ENCODE results near the gene ARSA.

ARSA gene

DNA sequence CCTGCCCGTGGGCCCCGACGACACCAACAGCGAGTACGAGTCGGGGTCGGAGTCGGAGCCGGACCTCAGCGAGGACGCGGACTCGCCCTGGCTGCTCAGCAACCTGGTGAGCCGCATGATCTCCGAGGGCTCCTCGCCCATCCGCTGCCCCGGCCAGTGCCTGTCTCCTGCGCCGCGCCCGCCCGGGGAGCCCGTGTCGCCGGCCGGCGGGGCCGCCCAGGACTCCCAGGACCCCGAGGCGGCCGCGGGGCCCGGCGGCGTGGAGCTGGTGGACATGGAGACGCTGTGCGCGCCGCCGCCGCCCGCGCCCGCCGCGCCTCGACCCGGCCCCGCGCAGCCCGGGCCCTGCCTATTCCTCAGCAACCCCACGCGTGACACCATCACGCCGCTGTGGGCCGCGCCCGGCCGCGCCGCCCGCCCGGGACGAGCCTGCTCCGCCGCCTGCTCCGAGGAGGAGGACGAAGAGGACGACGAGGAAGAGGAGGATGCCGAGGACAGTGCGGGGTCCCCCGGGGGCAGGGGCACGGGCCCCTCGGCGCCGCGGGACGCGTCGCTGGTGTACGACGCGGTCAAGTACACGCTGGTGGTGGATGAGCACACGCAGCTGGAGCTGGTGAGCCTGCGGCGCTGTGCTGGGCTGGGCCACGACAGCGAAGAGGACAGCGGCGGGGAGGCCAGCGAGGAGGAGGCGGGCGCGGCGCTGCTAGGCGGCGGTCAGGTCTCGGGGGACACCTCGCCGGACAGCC lies 23.5 kb downstream of the ARSA start:
- Histone ChIP-seq H3K4me3 (ENCODE audit: low read length) (no peak overlapping the region), H3K9me3 (ENCODE audit: control insufficient read depth, insufficient read depth, low read length) (no peaks in the 10 kb centered on the region), H4K20me1 (ENCODE audit: control insufficient read depth, insufficient read depth, low read depth, low read length) (no peaks in the 10 kb centered on the region), H3K79me2 (ENCODE audit: control insufficient read depth, low read length) (no peaks in the 10 kb centered on the region), H3K36me3 (ENCODE audit: control insufficient read depth, low read length) (no peaks in the 10 kb centered on the region), H3K27ac (ENCODE audit: low read depth, low read length) (no peak overlapping the region), H3K4me1 (ENCODE audit: control insufficient read depth, low read length) (peaks cover 7% of the 10 kb centered on the region), H3K4me2 (ENCODE audit: low read length) (no peak overlapping the region), H3K9me2 (replicated peaks; ENCODE audit: control insufficient read depth, low read length) (no peaks in the 10 kb centered on the region), H3F3A (ENCODE audit: control insufficient read depth, insufficient read depth) (0 out of 2 replicates have a peak, but pooled peaks cover 6% of the 10 kb centered on the region), H3K27me3 (ENCODE audit: control insufficient read depth, low read length) (peaks cover 45% of the 10 kb centered on the region)
- no peak for TF ChIP-seq EZH2phosphoT487 (IDR thresholded peaks at IDR 0.05; ENCODE audit: borderline replicate concordance, low read length)
- TF ChIP-seq, protein P1, sequence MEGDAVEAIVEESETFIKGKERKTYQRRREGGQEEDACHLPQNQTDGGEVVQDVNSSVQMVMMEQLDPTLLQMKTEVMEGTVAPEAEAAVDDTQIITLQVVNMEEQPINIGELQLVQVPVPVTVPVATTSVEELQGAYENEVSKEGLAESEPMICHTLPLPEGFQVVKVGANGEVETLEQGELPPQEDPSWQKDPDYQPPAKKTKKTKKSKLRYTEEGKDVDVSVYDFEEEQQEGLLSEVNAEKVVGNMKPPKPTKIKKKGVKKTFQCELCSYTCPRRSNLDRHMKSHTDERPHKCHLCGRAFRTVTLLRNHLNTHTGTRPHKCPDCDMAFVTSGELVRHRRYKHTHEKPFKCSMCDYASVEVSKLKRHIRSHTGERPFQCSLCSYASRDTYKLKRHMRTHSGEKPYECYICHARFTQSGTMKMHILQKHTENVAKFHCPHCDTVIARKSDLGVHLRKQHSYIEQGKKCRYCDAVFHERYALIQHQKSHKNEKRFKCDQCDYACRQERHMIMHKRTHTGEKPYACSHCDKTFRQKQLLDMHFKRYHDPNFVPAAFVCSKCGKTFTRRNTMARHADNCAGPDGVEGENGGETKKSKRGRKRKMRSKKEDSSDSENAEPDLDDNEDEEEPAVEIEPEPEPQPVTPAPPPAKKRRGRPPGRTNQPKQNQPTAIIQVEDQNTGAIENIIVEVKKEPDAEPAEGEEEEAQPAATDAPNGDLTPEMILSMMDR (IDR thresholded peaks at IDR 0.05; ENCODE audit: low read depth, low read length, poor library complexity, severe bottlenecking) = no peak

DNA sequence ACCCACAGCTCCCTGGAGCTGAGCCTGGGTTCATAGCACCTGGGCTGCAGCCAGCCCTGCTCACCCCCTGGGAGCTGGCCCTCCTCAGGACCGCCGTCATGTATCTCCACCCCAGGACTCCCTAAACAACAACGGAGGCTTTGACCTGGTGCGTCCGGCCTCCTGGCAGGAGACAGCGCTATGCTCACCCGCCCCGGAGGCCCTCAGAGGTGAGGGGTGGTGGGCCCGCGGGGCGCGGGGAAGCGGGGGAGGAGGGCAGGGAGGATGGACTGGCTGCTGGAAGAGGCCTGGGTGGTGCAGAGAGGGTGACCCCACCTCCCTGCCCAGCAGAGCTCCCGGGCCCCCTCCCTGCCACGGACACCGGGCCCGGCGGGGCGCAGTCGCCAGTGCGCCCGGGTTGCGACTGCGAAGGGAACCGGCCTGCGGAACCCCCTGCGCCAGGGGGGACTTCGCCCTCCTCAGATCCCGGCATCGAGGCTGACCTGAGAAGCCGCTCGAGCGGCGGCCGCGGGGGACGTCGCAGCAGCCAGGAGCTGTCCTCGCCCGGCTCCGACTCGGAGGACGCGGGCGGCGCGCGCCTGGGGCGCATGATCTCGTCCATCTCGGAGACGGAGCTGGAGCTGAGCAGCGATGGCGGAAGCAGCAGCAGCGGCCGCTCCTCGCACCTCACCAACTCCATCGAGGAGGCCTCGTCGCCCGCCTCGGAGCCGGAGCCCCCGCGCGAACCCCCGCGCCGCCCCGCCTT lies 24.3 kb downstream of the ARSA start:
- H3K36me3 ChIP-seq (ENCODE audit: control insufficient read depth, low read length) = no peaks in the 10 kb centered on the region
- H3K9me2 ChIP-seq (replicated peaks; ENCODE audit: control insufficient read depth, low read length) = no peaks in the 10 kb centered on the region
- H3K4me1 ChIP-seq (ENCODE audit: control insufficient read depth, low read length) = peaks cover 7% of the 10 kb centered on the region
- TF ChIP-seq EZH2phosphoT487 (IDR thresholded peaks at IDR 0.05; ENCODE audit: borderline replicate concordance, low read length) = no peak
- TF ChIP-seq, protein P1 (IDR thresholded peaks at IDR 0.05; ENCODE audit: low read depth, low read length, poor library complexity, severe bottlenecking) = no peak
- 0 out of 2 replicates have a peak, but pooled peaks cover 6% of the 10 kb centered on the region for H3F3A ChIP-seq (ENCODE audit: control insufficient read depth, insufficient read depth)
- no peaks in the 10 kb centered on the region for H3K79me2 ChIP-seq (ENCODE audit: control insufficient read depth, low read length)
- no peaks in the 10 kb centered on the region for H4K20me1 ChIP-seq (ENCODE audit: control insufficient read depth, insufficient read depth, low read depth, low read length)
- no peak overlapping the region for H3K4me3 ChIP-seq (ENCODE audit: low read length)
- H3K4me2 ChIP-seq (ENCODE audit: low read length) = no peak overlapping the region
- H3K9me3 ChIP-seq (ENCODE audit: control insufficient read depth, insufficient read depth, low read length) = no peaks in the 10 kb centered on the region
- H3K27ac ChIP-seq (ENCODE audit: low read depth, low read length) = no peak overlapping the region
- peaks cover 38% of the 10 kb centered on the region for H3K27me3 ChIP-seq (ENCODE audit: control insufficient read depth, low read length)

DNA sequence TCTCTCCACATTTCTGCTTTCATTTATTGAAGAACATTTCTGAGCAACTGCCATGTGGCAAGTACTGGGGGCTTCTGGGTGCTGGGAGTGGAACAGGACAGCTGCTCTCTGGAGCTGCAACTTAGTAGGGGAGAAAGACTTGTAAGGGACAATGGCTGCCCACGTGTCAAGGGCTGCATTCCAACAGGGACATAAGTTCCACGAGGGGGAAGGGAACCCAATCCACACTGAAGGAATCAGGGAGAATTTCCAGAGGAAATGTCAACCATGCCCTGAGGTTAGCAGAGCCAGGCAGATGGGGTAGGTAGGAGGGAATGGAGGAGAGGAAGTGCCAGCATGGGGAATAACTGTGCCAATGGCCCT lies 25.6 kb downstream of the ARSA start:
- H3K9me3 ChIP-seq (ENCODE audit: control insufficient read depth, insufficient read depth, low read length) = no peaks in the 10 kb centered on the region
- H4K20me1 ChIP-seq (ENCODE audit: control insufficient read depth, insufficient read depth, low read depth, low read length) = no peaks in the 10 kb centered on the region
- H3K4me3 ChIP-seq (ENCODE audit: low read length) = no peak overlapping the region
- no peak overlapping the region for H3K4me2 ChIP-seq (ENCODE audit: low read length)
- 0 out of 2 replicates have a peak, but pooled peaks cover 6% of the 10 kb centered on the region for H3F3A ChIP-seq (ENCODE audit: control insufficient read depth, insufficient read depth)
- TF ChIP-seq, protein P1 (IDR thresholded peaks at IDR 0.05; ENCODE audit: low read depth, low read length, poor library complexity, severe bottlenecking) = no peak
- TF ChIP-seq EZH2phosphoT487 (IDR thresholded peaks at IDR 0.05; ENCODE audit: borderline replicate concordance, low read length) = no peak
- peaks cover 7% of the 10 kb centered on the region for H3K4me1 ChIP-seq (ENCODE audit: control insufficient read depth, low read length)
- H3K79me2 ChIP-seq (ENCODE audit: control insufficient read depth, low read length) = no peaks in the 10 kb centered on the region
- H3K36me3 ChIP-seq (ENCODE audit: control insufficient read depth, low read length) = no peaks in the 10 kb centered on the region
- no peak overlapping the region for H3K27ac ChIP-seq (ENCODE audit: low read depth, low read length)
- H3K27me3 ChIP-seq (ENCODE audit: control insufficient read depth, low read length) = peaks cover 32% of the 10 kb centered on the region
- H3K9me2 ChIP-seq (replicated peaks; ENCODE audit: control insufficient read depth, low read length) = no peaks in the 10 kb centered on the region
